ENCODE results near the gene GAST. TPM values are rescaled to one million over a fixed set of nuclear protein-coding genes. Genes with fewer than 3 reads are reported as not detected.
"Not testable (repeated sequence)": the region's sequence is repeated elsewhere in the genome, so short reads cannot be mapped to it uniquely, and the experiment has no call there.

Gene GAST
- total and polyA plus RNA-seq, 2 of the 13 experiments (the other 11 are each of a cell fraction or from before 2014, with no cell fraction given), result 0.32 to 0.42 TPM

DNA sequence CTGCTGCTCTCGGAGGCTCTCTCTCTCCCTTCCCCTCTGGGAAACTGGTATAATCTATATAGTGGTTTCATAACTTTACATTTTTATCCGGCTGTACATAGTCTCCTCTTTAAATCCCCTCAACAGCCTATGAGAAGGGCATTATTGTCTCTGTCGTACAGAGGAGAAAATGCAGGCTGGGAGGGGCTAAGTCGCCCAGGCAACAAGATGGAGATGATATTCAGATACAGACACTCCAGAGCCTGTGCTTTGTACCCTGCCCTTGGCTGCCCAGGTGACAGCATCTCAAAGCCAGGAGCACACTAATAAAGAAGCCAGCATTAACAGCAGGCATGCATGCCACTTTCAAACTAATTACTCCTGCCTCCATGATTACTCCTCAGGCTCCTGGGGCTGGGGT is 28.1 kb upstream of the GAST start (continued):
- TF ChIP-seq, protein P1, sequence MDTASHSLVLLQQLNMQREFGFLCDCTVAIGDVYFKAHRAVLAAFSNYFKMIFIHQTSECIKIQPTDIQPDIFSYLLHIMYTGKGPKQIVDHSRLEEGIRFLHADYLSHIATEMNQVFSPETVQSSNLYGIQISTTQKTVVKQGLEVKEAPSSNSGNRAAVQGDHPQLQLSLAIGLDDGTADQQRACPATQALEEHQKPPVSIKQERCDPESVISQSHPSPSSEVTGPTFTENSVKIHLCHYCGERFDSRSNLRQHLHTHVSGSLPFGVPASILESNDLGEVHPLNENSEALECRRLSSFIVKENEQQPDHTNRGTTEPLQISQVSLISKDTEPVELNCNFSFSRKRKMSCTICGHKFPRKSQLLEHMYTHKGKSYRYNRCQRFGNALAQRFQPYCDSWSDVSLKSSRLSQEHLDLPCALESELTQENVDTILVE (CRISPR knock-in tag; IDR thresholded peaks at IDR 0.05), result no peak
- no peak for TF ChIP-seq KDM1A (CRISPR knock-in tag; IDR thresholded peaks at IDR 0.05)
- no peak for TF ChIP-seq BCL6 (CRISPR knock-in tag; IDR thresholded peaks at IDR 0.05)
- no peak for TF ChIP-seq ZNF703 (CRISPR knock-in tag; IDR thresholded peaks at IDR 0.05; ENCODE audit: borderline replicate concordance)
- peak; percentile 22; the same call in 1 of the 2 replicates for TF ChIP-seq RFX3 (CRISPR knock-in tag; IDR thresholded peaks at IDR 0.05)

DNA sequence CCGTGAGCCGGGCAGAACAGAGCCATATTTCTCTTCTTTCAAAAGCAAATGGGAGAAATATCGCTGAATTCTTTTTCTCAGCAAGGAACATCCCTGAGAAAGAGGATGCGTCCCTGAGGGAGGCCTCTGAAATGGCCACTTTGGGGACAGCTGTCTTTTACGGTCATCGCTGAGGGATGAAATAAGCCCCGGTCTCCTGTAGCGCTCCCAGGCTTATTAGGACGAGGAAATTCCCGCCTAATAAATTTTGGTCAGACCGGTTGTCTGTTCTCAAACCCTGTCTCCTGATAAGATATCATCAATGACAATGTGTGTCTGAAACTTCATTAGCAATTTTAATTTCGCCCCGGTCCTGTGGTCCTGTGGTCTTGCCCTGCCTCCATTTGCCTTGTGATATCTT is 26.4 kb upstream of the GAST start:
- WGBS (ENCODE audit: low lambda C conversion rate), result 72% methylated on average over 13 of the region's 13 CpGs
- H3K9me3 ChIP-seq (ENCODE audit: low read length); H2AFZ ChIP-seq (ENCODE audit: low read length); H3K27ac ChIP-seq (ENCODE audit: extremely low read length, insufficient read depth, low read length); H3K27me3 ChIP-seq (ENCODE audit: control insufficient read depth in 1 of 2, insufficient read depth in 2 of 2, low read length in 2 of 2); DNase-seq (ENCODE audit: low spot score); ATAC-seq; FAIRE-seq; H3K4me2 ChIP-seq (ENCODE audit: low read depth, low read length); in situ Hi-C loops (cut with HindIII; ENCODE audit: extremely low pct_ligation_motif_present, low pct_unique_long_range_greater_than_20kb); CTCF ChIA-PET (ENCODE audit: low intra/inter-chr PET ratio, low total read pairs); H3K9ac ChIP-seq (ENCODE audit: insufficient read depth, low read depth, low read length); BruUV-seq (replicated peaks); H3K4me3 ChIP-seq (replicated peaks in 1 of 3; ENCODE audit: insufficient read depth in 1 of 3, low read depth in 2 of 3, low read length in 3 of 3); intact Hi-C loops (cut with micrococcal nuclease; ENCODE audit: unreplicated experiment): not testable (repeated sequence)
- Histone ChIP-seq H3K79me2 (ENCODE audit: insufficient read depth, low read length) (peaks cover 14% of the 10 kb centered on the region), H4K20me1 (ENCODE audit: insufficient read depth, low read length) (peaks cover 15% of the 10 kb centered on the region), H3K4me1 (ENCODE audit: insufficient read depth, low read length) (peaks cover 24% of the 10 kb centered on the region), H3K36me3 (replicated peaks in 1 of 2; ENCODE audit: control insufficient read depth in 1 of 2, insufficient read depth in 2 of 2, low read length in 2 of 2) (peaks cover 5 to 14% of the 10 kb centered on the region in 2 experiments)
- POLR2A ChIA-PET, result interaction anchor here (0.6 kb wide), 1 partner anchor 10 kb away, joined by 3 read pairs; no protein-coding TSS in a partner anchor

DNA sequence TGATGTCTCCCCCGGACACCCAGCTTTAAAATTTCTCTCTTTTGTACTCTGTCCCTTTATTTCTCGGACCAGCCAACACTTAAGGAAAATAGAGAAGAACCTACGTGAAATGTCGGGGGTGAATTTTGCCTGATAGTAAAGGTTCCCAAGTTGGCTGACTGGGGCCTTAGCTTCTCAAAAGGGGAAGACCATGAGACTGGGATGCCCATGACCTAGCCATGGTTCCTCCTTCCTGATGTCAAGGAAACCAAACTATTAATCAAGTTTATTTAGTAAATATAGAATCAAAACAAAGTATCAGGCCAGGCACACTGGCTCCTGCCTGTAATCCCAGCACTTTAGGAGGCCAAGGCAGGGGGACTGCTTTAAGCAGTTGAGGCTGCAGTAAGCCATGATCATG is 25.9 kb upstream of the GAST start:
- no peak overlapping the region for H3K4me2 ChIP-seq (ENCODE audit: low read depth, low read length)
- no peak overlapping the region for H3K4me3 ChIP-seq (replicated peaks in 1 of 3; ENCODE audit: insufficient read depth in 1 of 3, low read depth in 2 of 3, low read length in 3 of 3)
- FAIRE-seq (no peak), DNase-seq (ENCODE audit: low spot score) (no peak), ATAC-seq (no peak)
- POLR2A ChIA-PET, result no interaction called here
- in situ Hi-C loops (cut with HindIII; ENCODE audit: extremely low pct_ligation_motif_present, low pct_unique_long_range_greater_than_20kb), result no loop called here
- no peak overlapping the region for H3K27ac ChIP-seq (ENCODE audit: extremely low read length, insufficient read depth, low read length)
- CTCF ChIA-PET (ENCODE audit: low intra/inter-chr PET ratio, low total read pairs), result no interaction called here
- peaks cover 20% of the 10 kb centered on the region for H4K20me1 ChIP-seq (ENCODE audit: insufficient read depth, low read length)
- BruUV-seq (replicated peaks), result no TSS peak
- H3K27me3 ChIP-seq (ENCODE audit: control insufficient read depth in 1 of 2, insufficient read depth in 2 of 2, low read length in 2 of 2), result peaks cover 0 to 8% of the 10 kb centered on the region in 2 experiments; a peak in 4 of 5 replicates
- intact Hi-C loops (cut with micrococcal nuclease; ENCODE audit: unreplicated experiment), result no loop called here
- 58% methylated on average over 4 of the region's 4 CpGs for WGBS (ENCODE audit: low lambda C conversion rate)
- peaks cover 18% of the 10 kb centered on the region for H3K79me2 ChIP-seq (ENCODE audit: insufficient read depth, low read length)
- H3K9ac ChIP-seq (ENCODE audit: insufficient read depth, low read depth, low read length), result no peak overlapping the region
- H3K9me3 ChIP-seq (ENCODE audit: low read length), result no peaks in the 10 kb centered on the region
- H3K36me3 ChIP-seq (replicated peaks in 1 of 2; ENCODE audit: control insufficient read depth in 1 of 2, insufficient read depth in 2 of 2, low read length in 2 of 2), result peaks cover 10 to 19% of the 10 kb centered on the region in 2 experiments
- no peak overlapping the region for H2AFZ ChIP-seq (ENCODE audit: low read length)
- H3K4me1 ChIP-seq (ENCODE audit: insufficient read depth, low read length), result peaks cover 29% of the 10 kb centered on the region
- TF ChIP-seq ZNF235 (CRISPR knock-in tag; IDR thresholded peaks at IDR 0.05; ENCODE audit: borderline replicate concordance) (no peak), FOXP1 (IDR thresholded peaks at IDR 0.05) (no peak), FOXP1 (CRISPR knock-in tag; IDR thresholded peaks at IDR 0.05) (no peak), GPN1 (CRISPR knock-in tag; IDR thresholded peaks at IDR 0.05; ENCODE audit: borderline replicate concordance) (no peak), ZNF44 (CRISPR knock-in tag; IDR thresholded peaks at IDR 0.05) (no peak), MEIS1 (CRISPR knock-in tag; IDR thresholded peaks at IDR 0.05; ENCODE audit: borderline replicate concordance) (no peak), LCORL (IDR thresholded peaks at IDR 0.05) (no peak), LCORL (CRISPR knock-in tag; IDR thresholded peaks at IDR 0.05) (no peak), SKI (IDR thresholded peaks at IDR 0.05; ENCODE audit: partially characterized antibody) (no peak), ZNF557 (CRISPR knock-in tag; IDR thresholded peaks at IDR 0.05) (no peak)
- TF ChIP-seq, protein P2, sequence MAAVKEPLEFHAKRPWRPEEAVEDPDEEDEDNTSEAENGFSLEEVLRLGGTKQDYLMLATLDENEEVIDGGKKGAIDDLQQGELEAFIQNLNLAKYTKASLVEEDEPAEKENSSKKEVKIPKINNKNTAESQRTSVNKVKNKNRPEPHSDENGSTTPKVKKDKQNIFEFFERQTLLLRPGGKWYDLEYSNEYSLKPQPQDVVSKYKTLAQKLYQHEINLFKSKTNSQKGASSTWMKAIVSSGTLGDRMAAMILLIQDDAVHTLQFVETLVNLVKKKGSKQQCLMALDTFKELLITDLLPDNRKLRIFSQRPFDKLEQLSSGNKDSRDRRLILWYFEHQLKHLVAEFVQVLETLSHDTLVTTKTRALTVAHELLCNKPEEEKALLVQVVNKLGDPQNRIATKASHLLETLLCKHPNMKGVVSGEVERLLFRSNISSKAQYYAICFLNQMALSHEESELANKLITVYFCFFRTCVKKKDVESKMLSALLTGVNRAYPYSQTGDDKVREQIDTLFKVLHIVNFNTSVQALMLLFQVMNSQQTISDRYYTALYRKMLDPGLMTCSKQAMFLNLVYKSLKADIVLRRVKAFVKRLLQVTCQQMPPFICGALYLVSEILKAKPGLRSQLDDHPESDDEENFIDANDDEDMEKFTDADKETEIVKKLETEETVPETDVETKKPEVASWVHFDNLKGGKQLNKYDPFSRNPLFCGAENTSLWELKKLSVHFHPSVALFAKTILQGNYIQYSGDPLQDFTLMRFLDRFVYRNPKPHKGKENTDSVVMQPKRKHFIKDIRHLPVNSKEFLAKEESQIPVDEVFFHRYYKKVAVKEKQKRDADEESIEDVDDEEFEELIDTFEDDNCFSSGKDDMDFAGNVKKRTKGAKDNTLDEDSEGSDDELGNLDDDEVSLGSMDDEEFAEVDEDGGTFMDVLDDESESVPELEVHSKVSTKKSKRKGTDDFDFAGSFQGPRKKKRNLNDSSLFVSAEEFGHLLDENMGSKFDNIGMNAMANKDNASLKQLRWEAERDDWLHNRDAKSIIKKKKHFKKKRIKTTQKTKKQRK (IDR thresholded peaks at IDR 0.05; ENCODE audit: low read length), result no peak

Data from HepG2 (cell line).